ENCODE data around the gene CNNM4.
A peak's percentile ranks its signal among the peaks of the same experiment; 100 is the strongest.

CNNM4 gene

DNA sequence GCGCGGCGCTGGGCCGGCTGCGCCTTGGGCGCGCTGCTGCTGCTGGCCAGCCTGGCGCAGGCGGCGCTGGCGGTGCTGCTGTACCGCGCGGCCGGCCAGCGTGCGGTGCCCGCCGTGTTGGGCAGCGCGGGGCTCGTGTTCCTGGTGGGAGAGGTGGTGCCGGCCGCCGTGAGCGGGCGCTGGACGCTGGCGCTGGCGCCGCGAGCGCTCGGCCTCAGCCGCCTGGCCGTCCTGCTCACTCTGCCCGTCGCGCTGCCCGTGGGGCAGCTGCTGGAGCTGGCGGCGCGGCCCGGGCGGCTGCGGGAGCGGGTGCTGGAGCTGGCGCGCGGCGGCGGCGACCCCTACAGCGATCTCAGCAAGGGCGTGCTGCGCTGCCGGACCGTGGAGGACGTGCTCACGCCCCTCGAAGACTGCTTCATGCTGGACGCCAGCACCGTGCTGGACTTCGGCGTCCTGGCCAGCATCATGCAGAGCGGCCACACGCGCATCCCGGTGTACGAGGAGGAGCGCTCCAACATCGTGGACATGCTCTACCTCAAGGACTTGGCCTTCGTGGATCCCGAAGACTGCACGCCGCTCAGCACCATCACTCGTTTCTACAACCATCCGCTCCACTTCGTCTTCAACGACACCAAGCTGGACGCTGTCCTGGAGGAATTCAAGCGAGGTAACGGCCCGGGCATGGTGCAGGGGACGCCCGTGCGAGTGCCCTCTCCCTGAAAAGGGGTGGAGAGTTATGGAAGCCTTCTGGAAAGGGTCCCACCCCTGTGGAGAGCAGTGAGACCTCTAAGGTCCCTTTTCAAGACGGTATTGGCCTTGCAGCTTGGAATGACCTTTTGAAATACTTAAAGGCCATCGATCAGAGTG, 56.4 kb downstream of the CNNM4 start:
- Histone ChIP-seq H3K4me1 (ENCODE audit: insufficient read depth, insufficient read length) (peaks cover 11% of the 10 kb centered on the region), H3K36me3 (ENCODE audit: insufficient read depth, insufficient read length, low read length) (peaks cover 18% of the 10 kb centered on the region), H3K27me3 (ENCODE audit: insufficient read depth, insufficient read length) (peaks cover 21% of the 10 kb centered on the region), H3K4me3 (ENCODE audit: insufficient read length, low read depth) (peak overlapping the region; percentile 83), H3K9me3 (ENCODE audit: insufficient read depth, low read length) (no peaks in the 10 kb centered on the region), H3K9ac (ENCODE audit: insufficient read length, low read depth) (peak overlapping the region; percentile 97)
- no peak for DNase-seq (ENCODE audit: low read depth, low spot score)
- no peak for TF ChIP-seq ZNF274 (IDR thresholded peaks at IDR 0.05; ENCODE audit: low read depth, low read length)

GRCh38 chr2:96817882-96818281, 57.2 kb downstream of the CNNM4 start:
- H3K4me3 ChIP-seq (ENCODE audit: insufficient read length, low read depth) = peak overlapping the region; percentile 83
- peaks cover 11% of the 10 kb centered on the region for H3K4me1 ChIP-seq (ENCODE audit: insufficient read depth, insufficient read length)
- TF ChIP-seq YY1 (IDR thresholded peaks at IDR 0.05; ENCODE audit: insufficient read depth, insufficient read length) = no peak
- TF ChIP-seq SUZ12 (IDR thresholded peaks at IDR 0.05; ENCODE audit: extremely low read depth, insufficient read depth, insufficient read length) = no peak
- no peak for TF ChIP-seq ZNF274 (IDR thresholded peaks at IDR 0.05; ENCODE audit: low read depth, low read length)
- H3K9me3 ChIP-seq (ENCODE audit: insufficient read depth, low read length) = no peaks in the 10 kb centered on the region
- H3K27me3 ChIP-seq (ENCODE audit: insufficient read depth, insufficient read length) = peaks cover 21% of the 10 kb centered on the region
- H3K9ac ChIP-seq (ENCODE audit: insufficient read length, low read depth) = peak overlapping the region; percentile 97
- H3K36me3 ChIP-seq (ENCODE audit: insufficient read depth, insufficient read length, low read length) = peaks cover 14% of the 10 kb centered on the region
- no peak for DNase-seq (ENCODE audit: low read depth, low spot score)

DNA sequence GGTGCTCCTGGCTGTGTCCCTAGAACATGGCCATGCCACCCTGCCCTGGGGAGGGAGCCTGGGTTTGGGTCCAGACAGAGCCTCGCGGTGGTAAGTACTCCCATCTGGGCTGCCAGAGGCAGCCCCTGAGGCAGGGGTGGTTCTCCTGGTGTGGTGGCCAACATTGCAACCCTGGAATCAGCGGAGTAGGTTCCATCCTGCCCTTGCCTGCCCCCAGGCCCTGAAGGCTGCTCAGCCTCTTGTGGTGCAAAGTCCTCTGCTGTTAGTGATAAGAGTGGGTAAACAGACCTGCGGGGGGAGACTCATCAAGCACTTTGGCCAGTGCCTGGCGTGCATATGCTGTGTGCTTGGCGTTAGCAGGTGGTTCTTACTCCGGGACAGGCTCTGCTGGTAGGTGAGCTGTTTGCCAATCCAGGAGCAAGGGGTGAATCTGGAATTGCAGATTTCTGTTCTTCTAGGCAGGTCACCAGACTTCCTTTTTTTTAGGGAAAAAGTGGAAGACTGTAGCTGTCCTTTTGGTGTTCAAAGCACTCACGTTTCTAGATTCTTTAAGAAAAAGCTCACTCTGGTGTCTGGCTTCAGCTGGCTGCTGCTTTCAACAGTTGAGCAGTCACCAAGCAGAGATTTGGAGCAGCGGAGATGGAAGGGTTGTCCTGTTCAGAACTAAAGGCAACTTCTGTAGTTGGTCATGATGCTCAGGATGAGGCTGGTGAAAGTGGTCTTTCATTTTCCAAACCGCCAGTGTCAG, 58.6 kb downstream of the CNNM4 start:
- Histone ChIP-seq H3K9me3 (ENCODE audit: insufficient read depth, low read length) (no peaks in the 10 kb centered on the region), H3K4me3 (ENCODE audit: insufficient read length, low read depth) (no peak overlapping the region), H3K9ac (ENCODE audit: insufficient read length, low read depth) (no peak overlapping the region), H3K27me3 (ENCODE audit: insufficient read depth, insufficient read length) (peaks cover 21% of the 10 kb centered on the region), H3K4me1 (ENCODE audit: insufficient read depth, insufficient read length) (peaks cover 11% of the 10 kb centered on the region), H3K36me3 (ENCODE audit: insufficient read depth, insufficient read length, low read length) (peaks cover 22% of the 10 kb centered on the region)
- TF ChIP-seq SUZ12 (IDR thresholded peaks at IDR 0.05; ENCODE audit: extremely low read depth, insufficient read depth, insufficient read length) (no peak), ZNF274 (IDR thresholded peaks at IDR 0.05; ENCODE audit: low read depth, low read length) (no peak), YY1 (IDR thresholded peaks at IDR 0.05; ENCODE audit: insufficient read depth, insufficient read length) (no peak)
- DNase-seq (ENCODE audit: low read depth, low spot score) = no peak

DNA sequence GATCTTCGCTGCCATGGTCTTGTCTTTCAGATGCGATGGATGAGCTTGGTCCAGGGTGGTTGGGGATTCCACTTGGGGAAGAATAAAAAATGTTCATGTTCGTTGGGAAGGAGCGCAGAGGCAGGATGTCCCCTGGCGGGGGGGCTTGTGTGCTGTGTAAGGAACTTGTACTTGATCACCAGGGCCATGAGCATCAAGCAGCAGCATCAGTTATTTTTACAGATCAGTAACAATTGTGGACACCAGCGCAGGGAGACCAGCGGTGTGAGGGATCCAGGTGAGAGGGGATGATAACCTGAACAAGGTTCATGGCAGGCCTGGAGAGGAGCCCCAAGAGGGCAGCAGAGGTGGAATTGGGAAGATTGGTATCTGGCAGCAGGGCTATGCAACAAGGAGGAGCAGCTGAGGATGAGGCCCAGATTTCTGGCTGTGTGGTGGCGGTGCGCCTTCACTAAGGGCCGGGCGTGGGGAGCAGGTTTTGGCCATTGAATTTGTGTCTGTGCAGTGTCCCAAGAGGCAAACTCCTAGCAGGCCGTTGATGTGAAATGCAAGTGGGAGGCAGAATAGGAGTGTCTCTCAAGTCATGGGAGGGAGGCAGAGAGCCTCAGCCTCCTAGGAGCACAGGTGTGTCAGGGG, 59.3 kb downstream of the CNNM4 start:
- no peak overlapping the region for H3K9ac ChIP-seq (ENCODE audit: insufficient read length, low read depth)
- H3K36me3 ChIP-seq (ENCODE audit: insufficient read depth, insufficient read length, low read length) = peaks cover 27% of the 10 kb centered on the region
- peaks cover 19% of the 10 kb centered on the region for H3K27me3 ChIP-seq (ENCODE audit: insufficient read depth, insufficient read length)
- H3K4me1 ChIP-seq (ENCODE audit: insufficient read depth, insufficient read length) = peaks cover 11% of the 10 kb centered on the region
- DNase-seq (ENCODE audit: low read depth, low spot score) = no peak
- TF ChIP-seq ZNF274 (IDR thresholded peaks at IDR 0.05; ENCODE audit: low read depth, low read length) (no peak), SUZ12 (IDR thresholded peaks at IDR 0.05; ENCODE audit: extremely low read depth, insufficient read depth, insufficient read length) (no peak), YY1 (IDR thresholded peaks at IDR 0.05; ENCODE audit: insufficient read depth, insufficient read length) (no peak)
- H3K4me3 ChIP-seq (ENCODE audit: insufficient read length, low read depth) = no peak overlapping the region
- H3K9me3 ChIP-seq (ENCODE audit: insufficient read depth, low read length) = no peaks in the 10 kb centered on the region

DNA sequence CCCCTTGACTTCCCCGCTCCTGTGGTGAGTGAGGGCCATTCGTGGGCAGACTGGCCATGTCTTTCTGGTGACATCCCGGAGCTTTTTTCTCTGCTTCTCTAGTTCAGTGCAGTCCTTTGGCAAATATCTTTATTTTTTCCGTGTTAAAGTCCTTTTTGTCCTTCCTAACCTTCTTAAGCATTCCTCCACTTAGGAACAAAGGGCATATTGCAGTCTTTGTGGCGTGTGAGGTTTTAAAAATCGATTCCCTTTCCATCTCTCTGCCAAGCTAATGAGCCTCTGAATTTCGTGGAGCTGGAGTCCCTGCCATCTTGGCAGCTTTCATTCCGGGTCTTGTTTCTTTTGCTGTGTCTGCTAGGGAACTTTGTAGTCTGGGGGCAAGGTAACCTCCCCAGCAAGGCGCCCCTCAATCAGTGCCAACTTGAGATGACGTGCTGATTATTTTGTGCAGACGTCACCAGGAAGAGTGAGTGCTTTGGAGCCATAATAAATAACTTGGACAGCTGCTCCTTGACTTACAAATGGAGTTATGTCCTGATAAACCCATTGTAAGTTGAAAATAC, 60.5 kb downstream of the CNNM4 start:
- Histone ChIP-seq H3K36me3 (ENCODE audit: insufficient read depth, insufficient read length, low read length) (peaks cover 36% of the 10 kb centered on the region), H3K4me3 (ENCODE audit: insufficient read length, low read depth) (no peak overlapping the region), H3K4me1 (ENCODE audit: insufficient read depth, insufficient read length) (peaks cover 11% of the 10 kb centered on the region), H3K9me3 (ENCODE audit: insufficient read depth, low read length) (no peaks in the 10 kb centered on the region), H3K9ac (ENCODE audit: insufficient read length, low read depth) (no peak overlapping the region), H3K27me3 (ENCODE audit: insufficient read depth, insufficient read length) (peaks cover 12% of the 10 kb centered on the region)
- TF ChIP-seq YY1 (IDR thresholded peaks at IDR 0.05; ENCODE audit: insufficient read depth, insufficient read length) = no peak
- no peak for DNase-seq (ENCODE audit: low read depth, low spot score)

- H3K4me3 ChIP-seq (ENCODE audit: insufficient read length, low read depth) = no peak overlapping the region
- H3K9ac ChIP-seq (ENCODE audit: insufficient read length, low read depth) = no peak overlapping the region
- TF ChIP-seq ZNF274 (IDR thresholded peaks at IDR 0.05; ENCODE audit: low read depth, low read length) (no peak), SUZ12 (IDR thresholded peaks at IDR 0.05; ENCODE audit: extremely low read depth, insufficient read depth, insufficient read length) (no peak), YY1 (IDR thresholded peaks at IDR 0.05; ENCODE audit: insufficient read depth, insufficient read length) (no peak)
- H3K4me1 ChIP-seq (ENCODE audit: insufficient read depth, insufficient read length) = peaks cover 8% of the 10 kb centered on the region
- H3K9me3 ChIP-seq (ENCODE audit: insufficient read depth, low read length) = no peaks in the 10 kb centered on the region
- H3K36me3 ChIP-seq (ENCODE audit: insufficient read depth, insufficient read length, low read length) = peaks cover 49% of the 10 kb centered on the region
- peaks cover 3% of the 10 kb centered on the region for H3K27me3 ChIP-seq (ENCODE audit: insufficient read depth, insufficient read length)
- DNase-seq (ENCODE audit: low read depth, low spot score) = no peak
Observed at GRCh38 chr2:96822786-96823185, 62.1 kb downstream of the CNNM4 start.

DNA sequence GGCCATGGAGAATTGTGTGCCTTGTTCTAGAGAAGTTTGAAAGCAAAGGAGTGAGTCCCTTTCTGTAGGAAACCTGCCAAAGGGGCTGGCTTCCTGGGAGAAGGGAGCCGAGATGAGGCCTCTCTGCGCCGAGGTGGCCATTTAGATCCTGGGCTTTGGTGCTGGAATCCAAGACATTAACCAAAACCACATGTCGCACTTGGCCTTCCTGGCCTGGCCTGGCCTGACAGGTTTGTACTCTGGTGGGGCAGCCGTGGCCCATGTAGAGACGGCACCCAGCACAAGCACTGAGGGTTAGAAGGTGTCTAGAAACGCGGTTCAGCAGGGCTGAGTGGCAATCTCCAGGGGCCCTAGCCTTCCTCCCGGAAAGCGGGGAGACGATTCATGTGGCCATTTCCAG, 62.5 kb downstream of the CNNM4 start:
- no peaks in the 10 kb centered on the region for H3K27me3 ChIP-seq (ENCODE audit: insufficient read depth, insufficient read length)
- peaks cover 8% of the 10 kb centered on the region for H3K4me1 ChIP-seq (ENCODE audit: insufficient read depth, insufficient read length)
- peaks cover 54% of the 10 kb centered on the region for H3K36me3 ChIP-seq (ENCODE audit: insufficient read depth, insufficient read length, low read length)
- no peak overlapping the region for H3K9ac ChIP-seq (ENCODE audit: insufficient read length, low read depth)
- no peak overlapping the region for H3K4me3 ChIP-seq (ENCODE audit: insufficient read length, low read depth)
- no peak for TF ChIP-seq YY1 (IDR thresholded peaks at IDR 0.05; ENCODE audit: insufficient read depth, insufficient read length)
- no peak for TF ChIP-seq SUZ12 (IDR thresholded peaks at IDR 0.05; ENCODE audit: extremely low read depth, insufficient read depth, insufficient read length)
- no peaks in the 10 kb centered on the region for H3K9me3 ChIP-seq (ENCODE audit: insufficient read depth, low read length)
- no peak for DNase-seq (ENCODE audit: low read depth, low spot score)

Measured in NT2/D1 (cell line).